Neural crest cell (in vitro differentiated cells): ENCODE results near the gene FASTKD2. TPM values are rescaled to one million over a fixed set of nuclear protein-coding genes. Genes with fewer than 3 reads are reported as not detected.

Source experiments
- DNase-seq: peaks from one replicate; pipeline ENCODE4 v3.0.0; 2021; ENCODE audit warnings: low read depth, mixed read lengths, low spot score
- H3K27ac Mint-ChIP-seq: one replicate; pipeline ENCODE4 v1.8.0; 2021; ENCODE audit warnings: mild to moderate bottlenecking, mixed read lengths; ENCODE audit not compliant: unreplicated experiment
- H3K27me3 Mint-ChIP-seq: 2 replicates; pipeline ENCODE4 v1.8.0; 2021; ENCODE audit warnings: low read depth, mild to moderate bottlenecking, mixed read lengths
- H3K36me3 Mint-ChIP-seq: 2 replicates; pipeline ENCODE4 v1.8.0; 2021; ENCODE audit warnings: low read depth, mild to moderate bottlenecking, mixed read lengths
- H3K4me1 Mint-ChIP-seq: 2 replicates; pipeline ENCODE4 v1.8.0; 2021; ENCODE audit warnings: mixed read lengths
- H3K4me3 Mint-ChIP-seq: one replicate; pipeline ENCODE4 v1.8.0; 2021; ENCODE audit warnings: mild to moderate bottlenecking, mixed read lengths
- H3K9me3 Mint-ChIP-seq: 2 replicates; pipeline ENCODE4 v1.8.0; 2021; ENCODE audit warnings: mixed read lengths
- total RNA-seq: library from RNA; stranded (reverse); gene quantifications from 2 replicates; pipeline ENCODE4 v1.2.1, GENCODE V29; 2021
- TF ChIP-seq, protein P1 (sequence below): fragments of 200-600 bp; sonication (generic); conservative IDR thresholded peaks from 2 replicates; pipeline ENCODE4 v1.5.0; 2021; ENCODE audit warnings: antibody characterized with exemption, mild to moderate bottlenecking

Gene FASTKD2
- total RNA-seq, 1 donor from 2014 or later, result 27.5 TPM

DNA sequence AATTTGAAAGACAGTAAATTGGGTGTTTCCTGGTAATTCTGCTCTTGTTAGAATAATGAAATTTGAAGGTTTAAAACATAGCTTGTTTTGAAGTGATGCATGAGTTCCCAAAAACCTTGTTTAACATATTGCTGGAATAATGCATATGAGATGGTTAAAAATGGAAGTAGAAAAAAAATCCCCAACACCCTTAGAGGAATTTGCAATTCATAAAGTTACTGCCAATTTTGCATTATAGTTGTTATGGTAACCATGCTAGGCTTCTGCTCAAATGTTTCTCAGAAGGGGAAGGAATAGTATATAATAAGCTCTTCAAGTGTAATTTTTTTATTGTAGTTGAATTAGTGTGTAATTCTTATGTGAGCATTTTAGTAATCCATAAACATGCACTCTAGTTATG is 49.1 kb downstream of the FASTKD2 start:
- Mint-ChIP-seq H3K27ac (no peak overlapping the region), H3K36me3 (no peaks in the 10 kb centered on the region), H3K9me3 (no peaks in the 10 kb centered on the region), H3K4me1 (no peaks in the 10 kb centered on the region), H3K27me3 (peaks cover 17% of the 10 kb centered on the region), H3K4me3 (no peak overlapping the region)
- TF ChIP-seq, protein P1, sequence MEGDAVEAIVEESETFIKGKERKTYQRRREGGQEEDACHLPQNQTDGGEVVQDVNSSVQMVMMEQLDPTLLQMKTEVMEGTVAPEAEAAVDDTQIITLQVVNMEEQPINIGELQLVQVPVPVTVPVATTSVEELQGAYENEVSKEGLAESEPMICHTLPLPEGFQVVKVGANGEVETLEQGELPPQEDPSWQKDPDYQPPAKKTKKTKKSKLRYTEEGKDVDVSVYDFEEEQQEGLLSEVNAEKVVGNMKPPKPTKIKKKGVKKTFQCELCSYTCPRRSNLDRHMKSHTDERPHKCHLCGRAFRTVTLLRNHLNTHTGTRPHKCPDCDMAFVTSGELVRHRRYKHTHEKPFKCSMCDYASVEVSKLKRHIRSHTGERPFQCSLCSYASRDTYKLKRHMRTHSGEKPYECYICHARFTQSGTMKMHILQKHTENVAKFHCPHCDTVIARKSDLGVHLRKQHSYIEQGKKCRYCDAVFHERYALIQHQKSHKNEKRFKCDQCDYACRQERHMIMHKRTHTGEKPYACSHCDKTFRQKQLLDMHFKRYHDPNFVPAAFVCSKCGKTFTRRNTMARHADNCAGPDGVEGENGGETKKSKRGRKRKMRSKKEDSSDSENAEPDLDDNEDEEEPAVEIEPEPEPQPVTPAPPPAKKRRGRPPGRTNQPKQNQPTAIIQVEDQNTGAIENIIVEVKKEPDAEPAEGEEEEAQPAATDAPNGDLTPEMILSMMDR, result no peak
- DNase-seq, result no peak

DNA sequence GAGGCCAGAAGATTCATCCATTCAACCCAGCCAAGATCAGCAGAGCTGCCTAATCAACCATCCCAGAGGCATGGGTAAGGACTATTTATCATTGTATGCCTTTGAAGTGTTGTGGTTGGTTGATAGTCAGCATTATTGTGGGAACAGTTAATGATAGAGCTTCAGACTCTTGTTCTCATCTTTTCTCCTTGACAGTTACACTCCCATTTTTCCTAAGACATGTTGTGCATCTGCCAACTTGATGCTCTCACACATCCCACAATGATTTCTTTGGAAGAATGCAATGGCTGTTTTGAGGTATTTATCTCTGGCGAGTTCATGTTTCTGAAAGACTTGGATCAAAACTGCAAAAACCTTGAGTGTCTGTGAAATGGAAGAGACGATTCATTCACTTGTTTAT is 55.4 kb downstream of the FASTKD2 start:
- TF ChIP-seq, protein P1, result no peak
- H3K9me3 Mint-ChIP-seq, result no peaks in the 10 kb centered on the region
- no peaks in the 10 kb centered on the region for H3K27me3 Mint-ChIP-seq
- peaks cover 8% of the 10 kb centered on the region for H3K4me1 Mint-ChIP-seq
- no peak overlapping the region for H3K4me3 Mint-ChIP-seq
- no peaks in the 10 kb centered on the region for H3K36me3 Mint-ChIP-seq
- no peak overlapping the region for H3K27ac Mint-ChIP-seq
- no peak for DNase-seq

DNA sequence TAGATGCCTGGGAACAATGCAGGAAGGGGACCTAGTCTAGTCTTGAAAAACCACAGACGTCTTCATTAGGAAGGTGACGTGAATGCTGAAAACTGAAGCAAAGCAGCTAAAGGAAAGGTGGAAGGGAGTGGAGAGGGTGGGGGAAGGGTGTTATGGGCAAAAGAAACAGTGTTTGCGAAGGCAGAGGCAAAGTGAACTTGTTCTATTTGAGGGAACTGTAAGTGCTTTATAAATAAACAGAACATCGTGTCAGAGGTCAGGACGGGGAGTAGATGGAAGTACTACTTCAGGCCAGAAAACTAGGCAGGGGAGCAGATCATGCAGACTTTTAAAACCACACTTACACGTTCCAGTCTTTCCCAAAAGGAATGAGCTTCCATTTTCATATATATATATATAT is 57.8 kb downstream of the FASTKD2 start:
- no peaks in the 10 kb centered on the region for H3K36me3 Mint-ChIP-seq
- H3K9me3 Mint-ChIP-seq, result no peaks in the 10 kb centered on the region
- DNase-seq, result no peak
- H3K4me1 Mint-ChIP-seq, result peaks cover 8% of the 10 kb centered on the region
- no peaks in the 10 kb centered on the region for H3K27me3 Mint-ChIP-seq
- TF ChIP-seq, protein P1, result no peak
- H3K27ac Mint-ChIP-seq, result peak overlapping the region; percentile 6
- H3K4me3 Mint-ChIP-seq, result no peak overlapping the region

DNA sequence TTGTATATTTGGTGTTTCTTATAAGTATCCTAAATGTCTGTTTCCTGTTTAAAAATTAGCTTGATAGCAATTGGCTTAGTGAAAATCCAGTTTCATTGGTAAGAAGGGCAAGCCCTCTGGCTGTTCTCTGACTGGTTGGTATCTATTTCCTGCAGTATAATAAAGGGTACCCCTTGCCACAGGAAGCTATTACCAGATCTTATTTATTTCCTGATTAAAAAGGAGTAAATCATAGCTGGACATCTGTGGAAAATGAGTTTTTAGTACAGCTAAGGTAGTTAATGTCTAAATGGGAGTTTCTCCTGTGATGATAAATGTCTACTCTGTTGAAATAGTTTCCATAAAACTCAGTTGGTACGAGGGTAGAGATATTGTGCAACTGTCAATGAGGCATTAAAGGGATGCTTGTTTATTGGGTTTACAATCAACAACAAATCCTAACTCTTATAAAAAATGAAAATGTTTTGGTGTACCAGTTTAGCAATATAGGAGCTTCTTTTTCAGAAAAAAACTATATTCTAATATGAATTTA is 58.7 kb downstream of the FASTKD2 start:
- no peaks in the 10 kb centered on the region for H3K9me3 Mint-ChIP-seq
- H3K27ac Mint-ChIP-seq, result no peak overlapping the region
- H3K36me3 Mint-ChIP-seq, result no peaks in the 10 kb centered on the region
- H3K4me1 Mint-ChIP-seq, result peaks cover 8% of the 10 kb centered on the region
- no peak overlapping the region for H3K4me3 Mint-ChIP-seq
- no peaks in the 10 kb centered on the region for H3K27me3 Mint-ChIP-seq
- DNase-seq, result no peak
- TF ChIP-seq, protein P1, result no peak

DNA sequence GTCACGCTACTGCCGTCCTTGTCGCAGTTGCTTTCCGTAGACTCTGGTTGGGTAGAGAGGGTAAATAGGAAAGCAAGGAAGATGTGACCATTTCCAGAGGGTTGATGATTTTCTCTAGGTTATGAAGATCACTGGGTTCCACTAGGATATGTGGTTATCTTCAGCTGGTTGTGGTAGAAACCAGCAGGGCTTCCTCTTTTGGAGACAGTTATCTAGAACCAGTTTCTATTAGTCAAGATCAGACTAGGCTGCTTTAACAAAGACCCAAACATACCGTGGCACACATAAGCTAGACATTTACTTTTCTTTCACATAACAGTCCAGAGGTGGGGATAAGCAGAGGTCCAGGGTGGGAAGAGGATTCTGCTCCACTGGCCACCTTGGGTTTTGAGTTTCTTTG is 59.6 kb downstream of the FASTKD2 start:
- Mint-ChIP-seq H3K4me3 (no peak overlapping the region), H3K36me3 (no peaks in the 10 kb centered on the region), H3K27me3 (no peaks in the 10 kb centered on the region), H3K4me1 (peaks cover 8% of the 10 kb centered on the region), H3K27ac (no peak overlapping the region), H3K9me3 (no peaks in the 10 kb centered on the region)
- TF ChIP-seq, protein P1, result no peak
- DNase-seq, result no peak
